IPS DF 19.7 (cell line): ENCODE data around the gene HSPA12A.

Experiments used
- DNase-seq: peaks from one replicate; pipeline ENCODE4 v3.0.0-alpha.2; 2013; ENCODE audit warnings: low read depth, low spot score

The HSPA12A gene

GRCh38 chr10:116771101-116771958 is 29.0 kb upstream of the HSPA12A start:
- no peak for DNase-seq

- no peak for DNase-seq
Observed at GRCh38 chr10:116770281-116770680, 27.9 kb upstream of the HSPA12A start.

GRCh38 chr10:116769791-116770190 is 27.4 kb upstream of the HSPA12A start:
- no peak for DNase-seq

GRCh38 chr10:116769368-116769767 is 27.0 kb upstream of the HSPA12A start:
- DNase-seq: no peak

- DNase-seq: no peak
Observed at GRCh38 chr10:116768786-116769185, 26.4 kb upstream of the HSPA12A start.

- DNase-seq: no peak
Observed at GRCh38 chr10:116766837-116767634, 24.7 kb upstream of the HSPA12A start.

- no peak for DNase-seq
Observed at GRCh38 chr10:116766241-116766827, 24.0 kb upstream of the HSPA12A start.

- DNase-seq: no peak
Observed at GRCh38 chr10:116765648-116766081, 23.3 kb upstream of the HSPA12A start.

- no peak for DNase-seq
Observed at GRCh38 chr10:116764979-116765378, 22.6 kb upstream of the HSPA12A start.

GRCh38 chr10:116763440-116763839 is 21.1 kb upstream of the HSPA12A start:
- DNase-seq: no peak

- DNase-seq: no peak
Observed at GRCh38 chr10:116761883-116762282, 19.5 kb upstream of the HSPA12A start.

- DNase-seq: no peak
Observed at GRCh38 chr10:116760919-116761318, 18.6 kb upstream of the HSPA12A start.

GRCh38 chr10:116757246-116757645 is 14.9 kb upstream of the HSPA12A start:
- DNase-seq: no peak

- DNase-seq: no peak
Observed at GRCh38 chr10:116756277-116756676, 13.9 kb upstream of the HSPA12A start.

GRCh38 chr10:116753759-116754158 is 11.4 kb upstream of the HSPA12A start:
- DNase-seq: no peak

GRCh38 chr10:116752969-116753665 is 10.8 kb upstream of the HSPA12A start:
- no peak for DNase-seq

- no peak for DNase-seq
Observed at GRCh38 chr10:116752563-116752962, 10.2 kb upstream of the HSPA12A start.

GRCh38 chr10:116748471-116748870 is 6.1 kb upstream of the HSPA12A start:
- DNase-seq: no peak

- DNase-seq: no peak
Observed at GRCh38 chr10:116748041-116748440, 5.7 kb upstream of the HSPA12A start.

GRCh38 chr10:116747325-116747724 is 5.0 kb upstream of the HSPA12A start:
- no peak for DNase-seq

- no peak for DNase-seq
Observed at GRCh38 chr10:116744885-116745284, 2.5 kb upstream of the HSPA12A start.
